Mucosa of descending colon (tissue), 3 donors: Measurements from ENCODE around the gene FBXL13. TPM values are rescaled to one million over a fixed set of nuclear protein-coding genes. Genes with fewer than 3 reads are reported as not detected.
"Not testable (repeated sequence)": the region's sequence is repeated elsewhere in the genome, so short reads cannot be mapped to it uniquely, and the experiment has no call there.

ENCODE experiments used
- ATAC-seq: fragments of 200-7000 bp; cut with Tn5 transposase; one replicate; pipeline ENCODE4 v1.9.1; 2020; ENCODE audit warnings: mild to moderate bottlenecking, moderate library complexity
- DNase-seq, 3 donors: peaks; one replicate each; pipeline ENCODE4 v3.0.0-alpha.2; 2020
- H3K36me3 ChIP-seq: fragments of 200-600 bp; one replicate; pipeline ENCODE4 v1.8.0; 2021; ENCODE audit warnings: low read depth, mild to moderate bottlenecking
- H3K4me1 ChIP-seq: fragments of 200-600 bp; one replicate; pipeline ENCODE4 v1.8.0; 2021; ENCODE audit warnings: low read depth, mild to moderate bottlenecking
- H3K4me3 ChIP-seq: fragments of 200-600 bp; one replicate; pipeline ENCODE4 v1.8.0; 2021; ENCODE audit warnings: mild to moderate bottlenecking
- H3K9me3 ChIP-seq: fragments of 200-600 bp; one replicate; pipeline ENCODE4 v1.8.0; 2021; ENCODE audit warnings: mild to moderate bottlenecking
- CTCF ChIP-seq: fragments of 200-600 bp; IDR thresholded peaks from one replicate; pipeline ENCODE4 v1.8.0; 2022; ENCODE audit warnings: antibody characterized with exemption, mild to moderate bottlenecking
- intact Hi-C, 2 donors: fragments of 100-400 bp; cut with DNase I in 1 of 2; cut with micrococcal nuclease in 1 of 2; formaldehyde crosslinking; loops; one replicate each; pipeline versions ENCODE4 v1.11.0 to v1.11.1; 2022; cut with DNase I, micrococcal nuclease
- total RNA-seq, 3 donors: library from RNA; stranded (reverse); fragmentation: NEBNext Ultra II Directional in 2 of 3; extraction: Animal tissue kit (Norgen Biotek cat#: 25700) in 2 of 3; gene quantifications; one replicate each; pipeline versions ENCODE4 v1.2.1 to v1.2.4, GENCODE V29; 2021 to 2023
- donor health status: DM: no; HTN: no; CAD: no; lungs with moderate emphysema.
- donor health status: DM: no; HTN: no; CAD: no.
- donor health status: DM: no; HTN: yes; CAD: no.

The FBXL13 gene
- total RNA-seq, 3 donors from 2014 or later: 0.65 to 1.8 (median 0.78) TPM

DNA sequence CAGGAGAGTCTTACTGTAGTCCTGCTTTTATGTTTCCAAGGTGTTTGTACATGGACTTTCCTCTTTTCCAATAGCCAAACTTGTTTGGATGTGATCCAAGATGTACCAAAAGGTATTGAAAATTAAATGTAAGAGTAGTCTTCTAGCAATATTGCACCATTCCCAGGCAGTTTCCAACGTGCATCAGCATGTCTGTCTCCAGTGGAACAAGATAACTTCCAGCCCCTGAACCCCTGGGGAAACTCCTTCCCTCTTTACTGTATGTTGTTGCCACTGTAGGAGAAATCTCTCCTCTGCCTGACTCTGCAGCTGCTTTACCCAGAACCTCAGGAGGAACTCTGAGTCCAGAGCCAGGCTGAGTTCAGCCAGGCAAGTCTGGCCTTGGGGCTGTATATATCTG, 18.8 kb upstream of the FBXL13 start:
- no peaks in the 10 kb centered on the region for H3K4me1 ChIP-seq
- H3K9me3 ChIP-seq: no peaks in the 10 kb centered on the region
- intact Hi-C loops: no loop called here
- no peak for ATAC-seq
- no peak for TF ChIP-seq CTCF
- no peaks in the 10 kb centered on the region for H3K36me3 ChIP-seq
- DNase-seq: no peak
- H3K4me3 ChIP-seq: no peak overlapping the region

DNA sequence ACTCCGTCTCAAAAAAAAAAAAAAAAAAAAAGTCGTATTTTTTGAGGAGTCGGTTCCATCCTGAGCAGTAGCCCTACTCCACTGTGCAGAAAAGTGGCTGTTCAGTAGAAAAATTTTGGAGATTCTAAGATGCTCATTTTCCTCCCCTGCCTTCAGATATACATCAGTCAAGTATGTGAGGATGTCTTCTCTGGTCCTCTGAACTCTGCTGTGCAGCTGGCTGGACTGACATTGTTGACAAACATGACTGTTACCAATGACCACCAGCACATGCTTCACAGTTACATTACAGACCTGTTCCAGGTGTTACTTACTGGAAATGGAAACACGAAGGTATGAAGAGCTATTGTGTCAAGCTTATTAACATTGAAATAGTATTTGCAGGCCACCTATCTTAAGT, 17.7 kb upstream of the FBXL13 start:
- H3K36me3 ChIP-seq: not testable (repeated sequence)

DNA sequence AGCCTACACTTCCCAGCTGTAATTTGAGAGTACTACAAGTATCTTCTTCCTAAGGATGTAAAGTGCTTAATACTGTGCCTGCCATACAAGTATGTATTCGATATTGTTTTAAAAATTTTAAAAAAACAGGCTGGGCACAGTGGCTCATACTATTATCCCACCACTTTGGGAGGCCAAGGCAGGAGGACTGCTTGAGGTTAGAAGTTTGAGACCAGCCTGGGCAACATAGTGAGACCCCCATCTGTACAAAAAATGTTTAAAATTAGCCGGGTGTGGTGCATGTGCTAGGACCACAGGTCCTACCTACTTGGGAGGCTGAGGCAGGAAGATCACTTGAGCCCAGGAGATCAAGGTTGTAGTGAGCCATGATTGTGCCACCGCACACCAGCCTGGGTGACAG, 8.6 kb upstream of the FBXL13 start:
- Histone ChIP-seq H3K4me3 (no peak overlapping the region), H3K9me3 (no peaks in the 10 kb centered on the region), H3K4me1 (no peaks in the 10 kb centered on the region), H3K36me3 (no peaks in the 10 kb centered on the region)
- no peak for DNase-seq
- no peak for ATAC-seq
- TF ChIP-seq CTCF: no peak
- intact Hi-C loops: no loop called here

More for the DNA sequence above, 17.7 kb upstream of the FBXL13 start:
- intact Hi-C loops, DNase-seq, H3K9me3 ChIP-seq, ATAC-seq, H3K4me3 ChIP-seq, H3K4me1 ChIP-seq: not testable (repeated sequence)

DNA sequence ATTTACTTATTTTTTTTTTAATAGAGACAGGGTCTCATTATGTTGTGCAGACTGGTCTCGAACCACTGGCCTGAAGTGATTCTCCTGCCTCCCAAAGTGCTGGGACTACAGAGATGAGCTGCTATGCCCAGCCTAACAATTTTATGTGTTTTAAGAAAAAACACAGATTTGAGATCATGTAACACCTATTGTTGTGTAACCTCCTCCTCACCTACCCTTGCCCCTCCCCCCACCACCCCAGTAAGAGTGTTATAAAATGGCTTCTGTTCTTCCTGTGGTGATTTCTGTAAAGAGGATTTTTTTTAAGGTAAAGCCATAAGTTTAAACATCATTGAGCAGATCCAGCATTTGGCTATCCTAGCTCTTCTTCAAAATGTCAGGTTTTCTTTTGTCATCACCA, 7.9 kb upstream of the FBXL13 start:
- DNase-seq (no peak), ATAC-seq (no peak)
- no peak for TF ChIP-seq CTCF
- Histone ChIP-seq H3K4me1 (no peaks in the 10 kb centered on the region), H3K9me3 (no peaks in the 10 kb centered on the region), H3K36me3 (no peaks in the 10 kb centered on the region), H3K4me3 (no peak overlapping the region)
- intact Hi-C loops: no loop called here

GRCh38 chr7:103080923-103081322, 6.3 kb upstream of the FBXL13 start:
- no peak overlapping the region for H3K4me3 ChIP-seq
- ATAC-seq (no peak), DNase-seq (no peak)
- H3K36me3 ChIP-seq: no peaks in the 10 kb centered on the region
- H3K9me3 ChIP-seq: no peaks in the 10 kb centered on the region
- TF ChIP-seq CTCF: no peak
- intact Hi-C loops: no loop called here
- peaks cover 13% of the 10 kb centered on the region for H3K4me1 ChIP-seq

GRCh38 chr7:103079836-103080235, 5.2 kb upstream of the FBXL13 start:
- H3K9me3 ChIP-seq: no peaks in the 10 kb centered on the region
- intact Hi-C loops: no loop called here
- no peak overlapping the region for H3K4me3 ChIP-seq
- H3K36me3 ChIP-seq: no peaks in the 10 kb centered on the region
- ATAC-seq (no peak), DNase-seq (no peak)
- H3K4me1 ChIP-seq: peaks cover 15% of the 10 kb centered on the region
- TF ChIP-seq CTCF: no peak

- H3K4me1 ChIP-seq: peaks cover 24% of the 10 kb centered on the region
- ATAC-seq, H3K36me3 ChIP-seq, DNase-seq, intact Hi-C loops, H3K9me3 ChIP-seq, H3K4me3 ChIP-seq: not testable (repeated sequence)
Observed at GRCh38 chr7:103078226-103078625, 3.6 kb upstream of the FBXL13 start.
